Daoy (cell line): ENCODE results near the gene TGFBR3. TPM values are rescaled to one million over a fixed set of nuclear protein-coding genes. Genes with fewer than 3 reads are reported as not detected.
"Not testable (repeated sequence)": the region's sequence is repeated elsewhere in the genome, so short reads cannot be mapped to it uniquely, and the experiment has no call there.

Experiments
- DNase-seq: peaks from one replicate; pipeline ENCODE4 v3.0.0-alpha.2; 2015; ENCODE audit warnings: low read depth
- total RNA-seq: library from RNA; depleted of rRNA; stranded (reverse); fragments of >200 nt; shearing (Covaris generic); gene quantifications from 2 replicates; pipeline ENCODE4 v1.2.3, GENCODE V29; 2014

Gene TGFBR3
- total RNA-seq, 1 experiment from 2014 or later, result 1.6 TPM

GRCh38 chr1:91850708-91851107, 35.2 kb downstream of the TGFBR3 start:
- no peak for DNase-seq

DNA sequence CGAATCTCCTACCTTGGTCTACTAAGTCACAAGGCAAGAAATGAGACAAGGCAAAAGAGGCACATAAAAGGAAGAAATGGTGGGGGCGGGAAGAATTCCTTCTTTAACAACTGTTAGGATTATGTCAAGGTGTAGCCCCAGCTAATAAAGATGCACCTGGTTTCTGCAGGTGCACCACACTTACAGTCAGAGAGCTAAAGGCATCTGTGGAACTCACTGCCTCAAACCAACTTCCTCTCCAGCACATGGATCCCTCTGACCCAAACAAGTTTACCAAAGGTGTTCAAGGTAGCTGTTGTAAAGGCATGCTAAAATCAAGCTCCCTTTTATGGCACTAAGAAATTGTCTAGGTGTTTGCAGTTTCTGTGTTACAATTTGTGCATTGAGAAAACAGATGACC, 38.1 kb downstream of the TGFBR3 start:
- no peak for DNase-seq

- DNase-seq, result no peak
These were observed 39.3 kb downstream of the TGFBR3 start for GRCh38 chr1:91846639-91847013.

GRCh38 chr1:91846007-91846638, 39.8 kb downstream of the TGFBR3 start:
- DNase-seq, result peak; percentile 71

DNA sequence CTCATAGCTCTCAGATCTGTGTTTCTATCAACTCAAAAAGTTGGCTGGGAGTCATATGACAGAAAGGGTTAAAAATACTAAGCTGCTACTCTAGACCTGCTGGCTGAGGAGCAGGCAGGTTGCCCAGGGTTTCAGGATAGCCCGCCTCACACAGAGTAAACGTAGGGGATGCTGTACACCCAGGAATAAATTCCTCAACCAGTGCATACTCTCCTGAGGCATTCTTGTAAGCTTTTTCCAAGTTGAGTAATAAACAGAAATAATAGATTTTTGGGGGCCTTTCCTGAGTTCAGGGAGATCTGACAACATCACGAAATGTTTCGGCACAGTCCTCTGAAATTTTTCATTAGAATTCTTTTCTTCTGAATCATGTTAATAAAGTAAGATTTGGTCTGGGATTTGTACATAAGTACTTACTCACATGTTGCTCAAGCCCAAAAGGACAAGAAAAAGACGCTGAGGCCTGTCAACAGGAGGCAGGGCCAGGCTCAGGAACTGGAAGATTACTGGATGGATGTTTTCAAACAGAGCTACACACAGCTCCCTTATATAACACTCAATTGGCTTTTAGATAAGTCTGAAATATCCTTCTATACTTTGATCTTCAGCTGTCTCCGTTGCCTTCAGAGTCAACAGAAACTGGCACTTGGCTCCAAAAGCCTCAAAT, 41.0 kb downstream of the TGFBR3 start:
- DNase-seq, result peak; percentile 55

DNA sequence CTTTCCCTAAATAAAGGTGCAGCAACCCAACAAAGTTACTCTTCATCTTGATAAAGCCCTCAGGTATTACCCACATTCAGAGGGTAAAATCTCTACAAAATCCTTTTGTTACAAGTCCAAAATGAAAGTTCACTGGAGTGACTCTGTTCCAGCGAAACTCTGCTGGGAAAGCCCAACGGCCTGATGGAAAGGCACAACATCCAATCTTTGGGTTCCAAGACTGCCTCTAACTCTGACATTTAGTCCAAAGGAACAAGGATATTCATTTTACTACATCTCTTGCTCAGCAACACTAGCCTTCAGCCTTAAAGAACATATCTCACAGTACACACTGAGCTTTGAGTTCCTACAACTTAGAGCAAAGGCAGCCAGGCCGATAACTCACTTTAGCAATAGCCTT, 42.1 kb downstream of the TGFBR3 start:
- no peak for DNase-seq

DNA sequence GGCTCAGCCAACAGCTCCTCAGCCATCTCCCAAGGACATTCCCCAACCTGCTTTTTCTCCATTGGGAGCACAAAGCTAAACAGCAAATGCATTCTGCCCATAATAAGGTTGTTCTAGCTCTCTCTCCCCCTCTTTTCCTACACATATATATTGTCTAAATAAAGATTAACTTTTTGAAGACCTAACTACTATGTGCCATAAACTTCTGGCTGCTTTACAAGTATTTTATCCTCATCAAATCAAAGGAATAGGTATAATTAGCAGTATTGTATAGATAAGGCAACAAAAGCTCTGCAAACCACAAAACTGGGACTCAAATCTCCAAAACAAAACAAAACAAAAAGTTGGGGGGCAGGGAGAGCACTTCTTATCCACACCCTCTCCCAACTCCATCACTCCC, 43.4 kb downstream of the TGFBR3 start:
- DNase-seq, result no peak

DNA sequence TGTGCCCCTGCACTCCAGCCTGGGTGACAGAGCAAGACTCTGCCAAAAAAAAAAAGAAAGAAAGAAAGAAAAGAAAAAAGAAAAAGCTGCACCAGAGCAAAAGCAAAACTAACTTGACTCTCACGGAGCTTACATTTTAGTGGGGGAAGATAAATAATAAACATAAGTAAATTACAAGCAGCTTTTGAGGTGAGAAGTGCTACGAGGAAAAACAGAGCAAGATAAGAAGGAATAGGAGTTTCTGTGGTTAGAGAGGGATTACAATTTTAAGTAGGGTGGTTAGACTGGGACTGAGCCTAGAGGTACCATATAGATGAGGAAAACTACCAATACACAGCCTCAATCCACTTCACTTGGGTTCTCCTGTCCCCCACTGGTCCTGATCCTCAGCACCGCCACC, 43.9 kb downstream of the TGFBR3 start:
- no peak for DNase-seq

DNA sequence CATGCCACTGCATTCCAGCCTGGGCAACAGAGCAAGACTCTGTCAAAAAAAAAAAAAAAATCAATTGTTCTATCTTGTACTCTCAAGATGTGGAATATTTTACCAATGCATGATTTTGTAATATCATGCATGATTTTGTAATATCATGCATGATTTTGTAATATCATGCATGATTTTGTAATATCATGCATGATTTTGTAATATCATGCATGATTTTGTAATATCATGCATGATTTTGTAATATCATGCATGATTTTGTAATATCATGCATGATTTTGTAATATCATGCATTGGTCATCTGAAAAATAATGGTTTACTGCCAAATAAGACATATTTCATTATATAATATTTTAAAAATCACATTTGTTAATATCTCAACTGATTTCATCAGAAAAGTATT, 45.7 kb downstream of the TGFBR3 start:
- not testable (repeated sequence) for DNase-seq

GRCh38 chr1:91836331-91837040, 49.5 kb downstream of the TGFBR3 start:
- DNase-seq, result no peak

DNA sequence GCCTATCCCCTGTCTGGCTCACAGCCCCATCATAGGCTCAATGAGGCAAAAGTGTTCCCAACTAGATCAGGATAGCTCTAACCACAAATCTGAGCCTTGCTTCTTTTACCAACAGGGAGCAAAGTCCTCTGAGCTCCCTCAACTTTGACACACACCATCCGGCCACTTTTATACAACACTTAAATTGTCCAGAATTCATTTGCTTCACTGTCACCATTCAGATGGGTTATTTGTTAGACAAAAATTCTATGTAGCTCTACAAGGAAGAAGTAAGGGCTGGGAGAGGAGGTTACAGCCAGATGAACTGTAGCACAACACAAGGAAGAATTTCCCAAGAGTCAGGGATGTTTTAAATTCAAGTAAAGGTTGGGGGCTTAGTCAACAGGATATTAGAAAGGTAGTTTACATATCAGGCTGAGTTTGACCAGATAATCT, 50.8 kb downstream of the TGFBR3 start:
- DNase-seq, result no peak

DNA sequence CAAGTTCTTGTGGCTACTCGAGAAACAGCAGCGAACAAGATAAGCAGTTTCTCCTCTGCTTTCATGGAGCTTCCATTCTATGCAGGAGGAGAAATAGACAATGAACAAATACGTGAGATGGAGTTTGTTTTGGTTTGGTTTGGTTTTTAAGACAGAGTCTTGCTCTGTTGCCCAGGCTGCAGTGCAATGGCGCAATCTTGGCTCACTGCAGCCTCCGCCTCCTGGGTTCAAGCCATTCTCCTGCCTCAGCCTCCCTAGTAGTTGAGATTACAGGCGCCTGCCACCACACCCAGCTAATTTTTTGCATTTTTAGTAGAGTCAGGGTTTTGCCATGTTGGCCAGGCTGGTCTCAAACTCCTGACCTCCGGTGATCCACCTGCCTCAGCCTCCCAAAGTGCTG, 51.4 kb downstream of the TGFBR3 start:
- DNase-seq, result not testable (repeated sequence)

- no peak for DNase-seq
These were observed 52.0 kb downstream of the TGFBR3 start for GRCh38 chr1:91833946-91834345.

- no peak for DNase-seq
These were observed 54.6 kb downstream of the TGFBR3 start for GRCh38 chr1:91831132-91831930.

DNA sequence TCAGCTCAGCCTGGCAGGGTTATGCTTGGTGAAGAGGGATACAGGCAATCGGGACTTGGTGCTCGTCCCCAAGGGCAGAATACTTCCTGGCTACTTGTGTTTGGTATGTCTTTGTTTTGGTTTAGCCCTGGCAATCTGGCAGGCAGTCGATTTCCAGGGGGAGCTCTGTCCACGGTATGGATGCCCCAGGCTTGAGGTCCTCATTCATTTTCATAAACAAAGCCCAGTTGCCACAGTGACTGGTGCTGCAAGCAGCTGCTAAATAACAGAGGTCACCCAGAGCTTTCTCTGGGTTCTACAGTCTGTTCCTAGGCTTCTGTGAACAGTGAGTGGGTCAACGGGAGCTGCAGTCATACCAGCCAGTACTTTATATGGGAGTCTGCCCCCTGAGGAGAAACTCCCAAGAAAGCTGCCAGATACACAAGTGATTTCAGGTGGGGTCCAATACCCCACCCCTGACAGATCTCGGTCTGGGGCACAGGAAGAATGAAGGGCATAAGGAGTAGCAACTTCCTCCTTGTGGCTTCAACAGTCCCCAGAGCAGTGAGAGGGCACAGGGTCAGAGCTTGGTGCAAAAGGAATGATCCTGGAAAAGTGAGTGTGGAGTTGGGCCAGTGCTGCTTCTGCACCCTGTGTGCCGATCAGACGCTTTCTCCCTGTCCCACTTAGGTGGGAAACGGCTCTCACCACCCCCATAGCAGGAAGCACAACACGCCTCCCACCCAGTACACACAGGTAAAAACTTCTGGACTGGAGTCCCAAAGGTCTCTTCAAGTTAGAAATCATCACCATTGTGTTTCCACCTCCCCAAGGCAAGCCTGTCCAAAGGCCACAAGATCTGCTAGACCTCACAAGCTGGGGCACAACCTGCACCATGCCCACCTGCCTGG, 55.5 kb downstream of the TGFBR3 start:
- peak; percentile 85 for DNase-seq

DNA sequence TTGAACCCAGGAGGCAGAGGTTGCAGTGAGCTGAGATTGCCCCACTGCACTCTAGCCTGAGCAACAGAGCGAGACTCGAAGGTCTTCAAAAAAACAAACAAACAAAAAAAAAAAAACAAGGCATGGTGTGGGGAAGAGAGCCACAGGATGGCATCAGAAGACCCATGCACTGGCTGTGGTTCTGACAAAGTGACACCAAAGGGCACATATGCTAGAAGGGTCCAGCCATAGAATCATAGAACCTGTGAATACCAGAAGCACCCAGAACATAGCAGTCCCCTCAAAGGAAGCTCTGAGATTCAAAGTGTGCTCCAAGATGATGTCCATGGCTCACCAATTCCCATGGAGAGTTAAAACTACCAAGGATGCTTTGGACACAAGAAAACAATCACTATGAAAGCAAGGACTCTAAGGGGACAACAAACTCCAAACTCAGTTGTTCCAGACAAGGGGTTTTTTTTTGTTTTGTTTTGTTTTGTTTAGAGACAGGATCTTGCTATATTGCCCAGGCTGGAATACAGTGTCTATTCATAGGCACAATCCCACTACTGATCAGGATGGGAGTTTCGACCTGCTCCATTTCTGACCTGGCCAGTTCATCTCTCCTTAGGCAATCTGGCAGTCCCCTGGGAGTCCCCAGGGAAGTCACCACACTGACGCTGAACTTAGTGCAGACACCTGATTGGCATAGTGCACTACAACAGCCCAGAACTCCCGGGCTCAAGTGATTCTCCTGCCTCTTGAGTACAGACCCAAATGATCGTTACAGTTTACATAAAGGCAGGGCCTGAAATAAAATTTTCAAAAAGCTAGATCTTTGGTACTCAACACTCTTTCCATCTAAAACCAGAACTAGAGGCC, 56.4 kb downstream of the TGFBR3 start:
- no peak for DNase-seq

DNA sequence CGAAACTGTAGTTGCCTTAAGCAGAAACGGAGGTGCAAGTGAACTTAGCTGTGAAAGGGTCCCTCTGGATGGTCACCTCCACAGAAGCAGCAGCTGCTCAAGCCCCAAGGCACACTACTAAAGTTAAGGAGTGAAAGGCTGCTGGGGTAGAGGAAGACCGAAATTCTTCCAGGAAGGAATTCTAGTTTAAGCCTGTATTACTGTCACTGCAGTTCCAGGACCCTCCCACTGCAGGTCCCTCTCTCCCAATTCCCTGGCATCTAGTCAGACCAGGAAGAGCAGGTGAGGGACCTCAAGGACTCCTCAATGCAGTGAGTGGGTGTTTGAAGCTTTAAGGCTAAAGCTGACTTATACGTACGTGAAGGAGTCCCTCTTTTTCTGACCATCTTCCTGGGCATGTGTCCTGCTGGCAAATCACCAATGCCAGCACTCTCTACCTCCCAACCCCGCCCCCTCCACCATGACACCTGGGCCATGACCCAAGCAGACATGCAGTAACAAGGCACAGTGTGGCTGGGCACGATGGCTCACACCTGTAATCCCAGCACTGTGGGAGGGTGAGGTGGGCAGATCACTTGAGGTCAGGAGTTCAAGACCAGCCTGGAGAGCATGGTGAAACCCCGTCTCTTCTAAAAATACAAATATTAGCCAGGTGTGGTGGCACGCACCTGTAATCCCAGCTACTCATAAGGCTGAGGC, 57.2 kb downstream of the TGFBR3 start:
- DNase-seq, result no peak

DNA sequence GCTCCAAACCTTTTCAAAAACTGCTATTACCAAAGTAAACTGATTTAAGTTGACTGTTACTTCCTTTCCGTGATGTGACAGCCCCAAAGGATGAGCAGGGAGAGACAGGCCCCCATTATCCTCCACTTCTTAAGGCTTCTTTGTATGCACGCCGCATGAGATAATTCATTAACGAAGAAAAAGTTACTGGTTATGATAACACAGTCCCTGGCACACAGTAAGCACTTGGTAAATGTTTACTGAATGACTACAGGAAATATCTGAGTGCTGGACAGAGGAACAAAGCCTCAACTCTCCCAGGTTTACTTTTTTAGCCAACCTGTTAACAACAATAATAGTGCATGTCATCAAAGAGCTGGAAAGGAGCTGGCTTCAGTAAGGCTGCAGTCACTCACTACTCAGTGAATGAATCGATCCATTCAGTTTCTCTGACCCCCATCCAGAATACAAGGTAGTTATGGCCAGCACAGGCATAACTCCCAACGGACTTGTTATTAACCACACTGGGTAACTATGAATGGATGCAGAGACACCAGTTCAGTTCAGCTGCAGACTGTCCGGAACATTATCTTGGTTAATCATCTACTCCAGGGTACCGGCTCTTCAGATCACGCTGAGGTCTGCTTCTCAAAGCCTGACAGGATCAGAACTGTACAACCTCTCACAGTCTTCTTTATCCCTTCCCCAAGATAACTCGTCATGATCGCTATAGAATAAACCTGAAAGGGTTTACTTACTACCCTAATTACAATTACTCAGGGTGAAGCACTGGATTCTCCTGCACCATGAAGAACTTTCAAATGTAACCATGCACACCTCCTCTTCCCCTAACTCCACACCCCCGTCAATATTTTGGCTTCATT, 58.3 kb downstream of the TGFBR3 start:
- no peak for DNase-seq

- peak; percentile 19 for DNase-seq
These were observed 58.9 kb downstream of the TGFBR3 start for GRCh38 chr1:91827087-91827458.
